HepG2 (cell line): ENCODE data around the gene DNAJC4. TPM values are rescaled to one million over a fixed set of nuclear protein-coding genes. Genes with fewer than 3 reads are reported as not detected.

Source experiments
- ATAC-seq: fragments of 200-7000 bp; cut with Tn5 transposase; 3 replicates; pipeline ENCODE4 v1.9.1; 2020; ENCODE audit warnings: mild to moderate bottlenecking, moderate library complexity
- BruUV-seq: library from RNA; stranded (reverse); fragments of 400-500 nt; replicated peaks from 2 replicates; lab custom pipeline; 2021; lab: Mats Ljungman, UMichigan
- CTCF ChIA-PET: fragments of 300-600 bp; formaldehyde crosslinking; extraction: SDS; loops from one replicate; lab custom pipeline; 2021; ENCODE audit warnings: low total read pairs, inconsistent platforms, low intra/inter-chr PET ratio; lab: Yijun Ruan, JAX
- POLR2A ChIA-PET: fragments of 350-600 bp; sonication (Branson Sonifier 250); formaldehyde crosslinking; loops from one replicate; lab custom pipeline; 2020; ENCODE audit warnings: antibody characterized with exemption, inconsistent platforms; lab: Yijun Ruan, JAX
- DNase-seq: peaks from one replicate; pipeline ENCODE4 v3.0.0-alpha.2; 2015; ENCODE audit warnings: low spot score
- FAIRE-seq: peaks from 3 replicates; lab custom pipeline; 2011; peaks lifted over from hg19 to GRCh38; lab: Jason Lieb, UNC
- H2AFZ ChIP-seq: one replicate; pipeline ENCODE4 v1.6.1; 2011; ENCODE audit warnings: low read length, inconsistent platforms
- H3K27ac ChIP-seq: fragments of 300-600 bp; 3 replicates; pipeline ENCODE4 v1.8.0; 2011; ENCODE audit warnings: mixed run types, mild to moderate bottlenecking, mixed read lengths, low read length, inconsistent platforms; ENCODE audit not compliant: insufficient read depth; ENCODE audit errors: extremely low read length
- H3K27me3 ChIP-seq, 2 experiments: fragments of 200-600 bp in 1 of 2; 2 replicates in 1 of 2; 3 replicates in 1 of 2; pipeline versions ENCODE4 v1.6.0 to v1.8.0; 2011; ENCODE audit warnings: low read length in 2 of 2, mild to moderate bottlenecking in 2 of 2, moderate library complexity in 2 of 2, inconsistent platforms in 1 of 2; ENCODE audit not compliant: insufficient read depth in 2 of 2, control insufficient read depth in 1 of 2
- H3K36me3 ChIP-seq, 2 experiments: fragments of 200-600 bp in 1 of 2; replicated peaks in 1 of 2; 2 replicates in 1 of 2; 3 replicates in 1 of 2; pipeline versions ENCODE4 v1.5.1 to v1.8.0; 2011; ENCODE audit warnings: low read length in 2 of 2, inconsistent platforms in 1 of 2; ENCODE audit not compliant: insufficient read depth in 2 of 2, control insufficient read depth in 1 of 2
- H3K4me1 ChIP-seq: 2 replicates; pipeline ENCODE4 v1.5.1; 2012; ENCODE audit warnings: low read length, inconsistent platforms; ENCODE audit not compliant: insufficient read depth
- H3K4me2 ChIP-seq: 2 replicates; pipeline ENCODE4 v1.6.0; 2011; ENCODE audit warnings: low read depth, low read length, inconsistent platforms
- H3K4me3 ChIP-seq, 3 experiments: fragments of 200-600 bp in 1 of 3; sonication (generic), shearing (Covaris generic) in 1 of 3; replicated peaks in 1 of 3; 2 replicates each; pipeline ENCODE4 v1.5.1; 2011 to 2016; ENCODE audit warnings: low read length in 3 of 3, inconsistent platforms in 2 of 3, low read depth in 2 of 3, mild to moderate bottlenecking in 2 of 3, control low read depth in 1 of 3, mixed read lengths in 1 of 3; ENCODE audit not compliant: insufficient read depth in 1 of 3
- H3K79me2 ChIP-seq: one replicate; pipeline ENCODE4 v1.6.1; 2011; ENCODE audit warnings: low read length, inconsistent platforms; ENCODE audit not compliant: insufficient read depth
- H3K9ac ChIP-seq: 2 replicates; pipeline ENCODE4 v1.6.0; 2011; ENCODE audit warnings: mild to moderate bottlenecking, low read depth, low read length, inconsistent platforms; ENCODE audit not compliant: insufficient read depth
- H3K9me3 ChIP-seq: 2 replicates; pipeline ENCODE4 v1.5.1; 2012; ENCODE audit warnings: mild to moderate bottlenecking, low read length
- H4K20me1 ChIP-seq: 2 replicates; pipeline ENCODE4 v1.6.0; 2011; ENCODE audit warnings: inconsistent platforms, mild to moderate bottlenecking, low read length, moderate library complexity; ENCODE audit not compliant: insufficient read depth
- CREB1 ChIP-seq, 2 experiments: fragments of 450-650 bp in 1 of 2; IDR thresholded peaks; 2 replicates each; pipeline ENCODE4 v1.6.1; 2016 to 2017; ENCODE audit warnings: control low read depth in 1 of 2, mild to moderate bottlenecking in 1 of 2, missing compliant biosample characterization in 1 of 2, missing genetic modification characterization in 1 of 2
- NCOA1 ChIP-seq: sonication (generic); formaldehyde crosslinking; IDR thresholded peaks from 2 replicates; pipeline ENCODE4 v1.9.0; 2021; ENCODE audit warnings: missing genetic modification reagents
- ZFY ChIP-seq: sonication (generic); formaldehyde crosslinking; IDR thresholded peaks from 2 replicates; pipeline ENCODE4 v1.4.0; 2020; ENCODE audit warnings: missing genetic modification reagents
- ZMYM2 ChIP-seq: sonication (generic); formaldehyde crosslinking; IDR thresholded peaks from 2 replicates; pipeline ENCODE4 v1.8.0; 2022; ENCODE audit warnings: mild to moderate bottlenecking, missing genetic modification reagents
- ZNF180 ChIP-seq: sonication (generic); formaldehyde crosslinking; IDR thresholded peaks from 2 replicates; pipeline ENCODE4 v1.4.0; 2020; ENCODE audit warnings: low read depth, missing genetic modification reagents, borderline replicate concordance
- whole genome bisulfite sequencing: methylation state at CpG from one replicate; pipeline ENCODE4 v1.1.6; 2017; ENCODE audit warnings: low lambda C conversion rate; 5-methylcytosine and 5-hydroxymethylcytosine counted together
- in situ Hi-C: cut with HindIII; loops from 2 replicates; pipeline ENCODE4 v1.10.0; 2017; ENCODE audit warnings: low pct_unique_long_range_greater_than_20kb; ENCODE audit not compliant: extremely low pct_ligation_motif_present
- intact Hi-C: fragments of 100-400 bp; cut with micrococcal nuclease; formaldehyde crosslinking; loops from one replicate; pipeline ENCODE4 v1.10.0; 2022; ENCODE audit not compliant: unreplicated experiment
- polyA plus RNA-seq, 8 experiments: library from polyadenylated mRNA; depleted of rRNA in 3 of 8; stranded (reverse) in 7 of 8; unstranded in 1 of 8; fragments of >200 nt; fragmentation: Illumina TruSeq in 4 of 8; extraction: Trizol in 4 of 8; gene quantifications; 2 replicates each; pipeline versions ENCODE4 v1.2.1 to v1.2.3, GENCODE V29; 2011 to 2016; ENCODE audit warnings: low read depth in 4 of 8, missing spikeins in 1 of 8, mixed read lengths in 1 of 8; ENCODE audit not compliant: insufficient read depth in 1 of 8
- total RNA-seq, 5 experiments: library from RNA; depleted of rRNA; stranded (reverse); fragments of >200 nt; fragmentation: Illumina TruSeq; extraction: Trizol; gene quantifications; 2 replicates each; pipeline ENCODE4 v1.2.3, GENCODE V29; 2016; ENCODE audit warnings: low read depth in 1 of 5
- TF ChIP-seq, protein P1 (sequence below): sonication (generic); formaldehyde crosslinking; IDR thresholded peaks from 2 replicates; pipeline ENCODE4 v1.4.0; 2020; ENCODE audit warnings: missing genetic modification reagents
- TF ChIP-seq, protein P2 (sequence below), 2 experiments: sonication (generic) in 1 of 2; formaldehyde crosslinking in 1 of 2; IDR thresholded peaks; 2 replicates each; pipeline versions ENCODE4 v1.4.0 to v1.6.1; 2016 to 2020; ENCODE audit warnings: borderline replicate concordance in 1 of 2, low read depth in 1 of 2, mild to moderate bottlenecking in 1 of 2, missing genetic modification reagents in 1 of 2
- TF ChIP-seq, protein P3 (sequence below): sonication (generic); formaldehyde crosslinking; IDR thresholded peaks from 2 replicates; pipeline ENCODE4 v1.4.0; 2020; ENCODE audit warnings: missing genetic modification reagents

The DNAJC4 gene
- total and polyA plus RNA-seq, 2 of the 13 experiments (the other 11 are each of a cell fraction or from before 2014, with no cell fraction given): 10.3 to 60.8 TPM

DNA sequence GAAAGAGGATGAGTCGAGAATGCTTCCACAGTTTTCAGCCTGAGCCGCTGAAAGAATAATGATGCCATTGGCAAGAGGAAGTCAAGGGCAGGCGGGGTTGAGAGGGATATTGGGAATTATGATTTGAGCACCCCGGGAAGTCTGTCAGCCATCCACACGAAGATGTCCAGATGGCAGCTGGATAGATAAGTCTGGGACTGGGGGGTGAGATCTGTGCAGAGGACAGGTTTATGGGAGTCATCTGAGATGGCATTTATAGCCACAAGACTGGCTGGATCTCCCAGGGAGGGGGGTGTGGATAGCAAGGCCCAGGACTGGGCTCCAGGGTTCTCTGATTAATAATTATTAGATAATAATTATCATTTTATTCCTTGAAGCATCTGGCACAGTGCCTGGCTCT is 49.5 kb upstream of the DNAJC4 start:
- peak overlapping the region; percentile 77; the same call in 1 of the 2 replicates for H3K4me2 ChIP-seq
- H4K20me1 ChIP-seq: no peaks in the 10 kb centered on the region
- H3K9ac ChIP-seq: 0 out of 2 replicates have a peak overlapping the region, but pooled peaks have one; percentile 57
- FAIRE-seq: no peak
- DNase-seq: no peak
- no peaks in the 10 kb centered on the region for H3K79me2 ChIP-seq
- H3K9me3 ChIP-seq: no peaks in the 10 kb centered on the region
- H3K27ac ChIP-seq: no peak overlapping the region
- H3K27me3 ChIP-seq: no peaks in the 10 kb centered on the region
- H2AFZ ChIP-seq: no peak overlapping the region
- ChIA-PET CTCF (no interaction called here), POLR2A (interaction anchor here (0.7 to 1.5 kb wide), 5 partner anchors 10 to 173 kb away, joined by 3 to 19 read pairs (median 4); partner anchors contain the start of genes MACROD1, NUDT22 and TRPT1)
- intact Hi-C loops: loop anchor here (10.0 kb wide), 1 partner anchor 124 kb away; the partner anchor contains the start of genes CATSPERZ and ESRRA
- no peak for ATAC-seq
- no TSS peak for BruUV-seq
- WGBS: 89% methylated on average over 5 of the region's 5 CpGs
- no peaks in the 10 kb centered on the region for H3K36me3 ChIP-seq
- in situ Hi-C loops: no loop called here
- H3K4me3 ChIP-seq: no peak overlapping the region
- H3K4me1 ChIP-seq: peaks cover 44% of the 10 kb centered on the region
- TF ChIP-seq, protein P1, sequence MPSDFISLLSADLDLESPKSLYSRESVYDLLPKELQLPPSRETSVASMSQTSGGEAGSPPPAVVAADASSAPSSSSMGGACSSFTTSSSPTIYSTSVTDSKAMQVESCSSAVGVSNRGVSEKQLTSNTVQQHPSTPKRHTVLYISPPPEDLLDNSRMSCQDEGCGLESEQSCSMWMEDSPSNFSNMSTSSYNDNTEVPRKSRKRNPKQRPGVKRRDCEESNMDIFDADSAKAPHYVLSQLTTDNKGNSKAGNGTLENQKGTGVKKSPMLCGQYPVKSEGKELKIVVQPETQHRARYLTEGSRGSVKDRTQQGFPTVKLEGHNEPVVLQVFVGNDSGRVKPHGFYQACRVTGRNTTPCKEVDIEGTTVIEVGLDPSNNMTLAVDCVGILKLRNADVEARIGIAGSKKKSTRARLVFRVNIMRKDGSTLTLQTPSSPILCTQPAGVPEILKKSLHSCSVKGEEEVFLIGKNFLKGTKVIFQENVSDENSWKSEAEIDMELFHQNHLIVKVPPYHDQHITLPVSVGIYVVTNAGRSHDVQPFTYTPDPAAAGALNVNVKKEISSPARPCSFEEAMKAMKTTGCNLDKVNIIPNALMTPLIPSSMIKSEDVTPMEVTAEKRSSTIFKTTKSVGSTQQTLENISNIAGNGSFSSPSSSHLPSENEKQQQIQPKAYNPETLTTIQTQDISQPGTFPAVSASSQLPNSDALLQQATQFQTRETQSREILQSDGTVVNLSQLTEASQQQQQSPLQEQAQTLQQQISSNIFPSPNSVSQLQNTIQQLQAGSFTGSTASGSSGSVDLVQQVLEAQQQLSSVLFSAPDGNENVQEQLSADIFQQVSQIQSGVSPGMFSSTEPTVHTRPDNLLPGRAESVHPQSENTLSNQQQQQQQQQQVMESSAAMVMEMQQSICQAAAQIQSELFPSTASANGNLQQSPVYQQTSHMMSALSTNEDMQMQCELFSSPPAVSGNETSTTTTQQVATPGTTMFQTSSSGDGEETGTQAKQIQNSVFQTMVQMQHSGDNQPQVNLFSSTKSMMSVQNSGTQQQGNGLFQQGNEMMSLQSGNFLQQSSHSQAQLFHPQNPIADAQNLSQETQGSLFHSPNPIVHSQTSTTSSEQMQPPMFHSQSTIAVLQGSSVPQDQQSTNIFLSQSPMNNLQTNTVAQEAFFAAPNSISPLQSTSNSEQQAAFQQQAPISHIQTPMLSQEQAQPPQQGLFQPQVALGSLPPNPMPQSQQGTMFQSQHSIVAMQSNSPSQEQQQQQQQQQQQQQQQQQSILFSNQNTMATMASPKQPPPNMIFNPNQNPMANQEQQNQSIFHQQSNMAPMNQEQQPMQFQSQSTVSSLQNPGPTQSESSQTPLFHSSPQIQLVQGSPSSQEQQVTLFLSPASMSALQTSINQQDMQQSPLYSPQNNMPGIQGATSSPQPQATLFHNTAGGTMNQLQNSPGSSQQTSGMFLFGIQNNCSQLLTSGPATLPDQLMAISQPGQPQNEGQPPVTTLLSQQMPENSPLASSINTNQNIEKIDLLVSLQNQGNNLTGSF (CRISPR knock-in tag): no peak
- no peak for TF ChIP-seq NCOA1
- no peak for TF ChIP-seq ZMYM2 (CRISPR knock-in tag)
- TF ChIP-seq, protein P2, sequence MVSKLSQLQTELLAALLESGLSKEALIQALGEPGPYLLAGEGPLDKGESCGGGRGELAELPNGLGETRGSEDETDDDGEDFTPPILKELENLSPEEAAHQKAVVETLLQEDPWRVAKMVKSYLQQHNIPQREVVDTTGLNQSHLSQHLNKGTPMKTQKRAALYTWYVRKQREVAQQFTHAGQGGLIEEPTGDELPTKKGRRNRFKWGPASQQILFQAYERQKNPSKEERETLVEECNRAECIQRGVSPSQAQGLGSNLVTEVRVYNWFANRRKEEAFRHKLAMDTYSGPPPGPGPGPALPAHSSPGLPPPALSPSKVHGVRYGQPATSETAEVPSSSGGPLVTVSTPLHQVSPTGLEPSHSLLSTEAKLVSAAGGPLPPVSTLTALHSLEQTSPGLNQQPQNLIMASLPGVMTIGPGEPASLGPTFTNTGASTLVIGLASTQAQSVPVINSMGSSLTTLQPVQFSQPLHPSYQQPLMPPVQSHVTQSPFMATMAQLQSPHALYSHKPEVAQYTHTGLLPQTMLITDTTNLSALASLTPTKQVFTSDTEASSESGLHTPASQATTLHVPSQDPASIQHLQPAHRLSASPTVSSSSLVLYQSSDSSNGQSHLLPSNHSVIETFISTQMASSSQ (IDR thresholded peaks at IDR 0.05; ENCODE audit: low read depth): no peak
- TF ChIP-seq, protein P2 (CRISPR knock-in tag; IDR thresholded peaks at IDR 0.05; ENCODE audit: borderline replicate concordance): no peak
- TF ChIP-seq ZNF180 (CRISPR knock-in tag): no peak
- no peak for TF ChIP-seq CREB1 (IDR thresholded peaks at IDR 0.05)
- TF ChIP-seq CREB1 (CRISPR knock-in tag; IDR thresholded peaks at IDR 0.05): no peak
- TF ChIP-seq ZFY (CRISPR knock-in tag): no peak
- TF ChIP-seq, protein P3, sequence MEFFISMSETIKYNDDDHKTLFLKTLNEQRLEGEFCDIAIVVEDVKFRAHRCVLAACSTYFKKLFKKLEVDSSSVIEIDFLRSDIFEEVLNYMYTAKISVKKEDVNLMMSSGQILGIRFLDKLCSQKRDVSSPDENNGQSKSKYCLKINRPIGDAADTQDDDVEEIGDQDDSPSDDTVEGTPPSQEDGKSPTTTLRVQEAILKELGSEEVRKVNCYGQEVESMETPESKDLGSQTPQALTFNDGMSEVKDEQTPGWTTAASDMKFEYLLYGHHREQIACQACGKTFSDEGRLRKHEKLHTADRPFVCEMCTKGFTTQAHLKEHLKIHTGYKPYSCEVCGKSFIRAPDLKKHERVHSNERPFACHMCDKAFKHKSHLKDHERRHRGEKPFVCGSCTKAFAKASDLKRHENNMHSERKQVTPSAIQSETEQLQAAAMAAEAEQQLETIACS (CRISPR knock-in tag): no peak
